ENCODE data around the gene TICAM2. TPM values are rescaled to one million over a fixed set of nuclear protein-coding genes. Genes with fewer than 3 reads are reported as not detected.
A peak's percentile ranks its signal among the peaks of the same experiment; 100 is the strongest.

TICAM2 gene
- total and polyA plus RNA-seq, 2 of the 8 experiments (the other 6 are each of a cell fraction or from before 2014, with no cell fraction given): 0.02 TPM; not detected in 1

DNA sequence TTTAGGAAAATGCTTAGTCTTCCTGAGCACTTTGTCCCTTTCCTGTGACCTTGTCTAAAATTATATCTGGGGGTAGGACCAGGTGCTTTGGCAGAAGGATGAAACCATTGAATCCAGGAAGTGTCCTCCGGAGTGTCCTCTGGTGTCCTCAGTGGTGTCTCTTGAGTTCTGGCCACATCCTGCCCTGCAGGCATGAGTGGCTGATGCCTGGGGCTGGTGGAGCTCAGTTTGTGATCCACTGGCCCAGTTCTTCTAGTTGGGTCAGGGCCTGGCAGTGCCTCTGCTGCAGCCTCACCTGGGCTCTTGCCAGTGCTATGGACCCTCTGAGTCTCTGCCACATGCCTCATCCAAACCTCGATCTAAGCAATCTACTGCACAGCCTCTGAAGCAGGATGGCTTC lies 38.0 kb upstream of the TICAM2 start:
- Histone ChIP-seq H2BK20ac (ENCODE audit: low read length) (no peak overlapping the region; the same call in 1 of the 2 replicates), H3K14ac (ENCODE audit: insufficient read length) (no peak overlapping the region), H3K23ac (ENCODE audit: insufficient read length) (no peak overlapping the region), H2BK120ac (replicated peaks; ENCODE audit: low read depth, low read length) (no peak overlapping the region), H3K4me2 (ENCODE audit: insufficient read depth in 1 of 2, low read depth in 2 of 2, low read length in 2 of 2) (no peak overlapping the region), H2BK15ac (ENCODE audit: low read length) (no peak overlapping the region), H3K27me3 (replicated peaks in 1 of 4; ENCODE audit: control insufficient read depth in 3 of 4, extremely low read depth in 1 of 4, insufficient read depth in 3 of 4, low read length in 3 of 4) (no peaks in the 10 kb centered on the region), H4K5ac (ENCODE audit: insufficient read length, low read depth, low read length) (no peak overlapping the region), H3K4me3 (ENCODE audit: extremely low read depth in 1 of 4, insufficient read depth in 2 of 4, low read depth in 3 of 4, low read length in 4 of 4) (no peak overlapping the region), H3K79me2 (ENCODE audit: control insufficient read depth in 1 of 2, insufficient read depth in 2 of 2, low read length in 2 of 2) (no peaks in the 10 kb centered on the region), H2BK12ac (ENCODE audit: low read depth, low read length) (no peak overlapping the region), H4K20me1 (replicated peaks in 1 of 2; ENCODE audit: control insufficient read depth in 1 of 2, insufficient read depth in 2 of 2, low read length in 2 of 2) (no peaks in the 10 kb centered on the region), H3K27ac (ENCODE audit: low read depth, low read length) (no peak overlapping the region), H2AK5ac (ENCODE audit: low read depth, low read length) (0 out of 2 replicates have a peak overlapping the region, but pooled peaks have one; percentile 14), H3K23me2 (ENCODE audit: low read depth, low read length) (no peaks in the 10 kb centered on the region; the same call in 1 of the 2 replicates), H3K79me1 (ENCODE audit: low read depth, low read length) (no peaks in the 10 kb centered on the region), H3K9me3 (ENCODE audit: insufficient read depth in 2 of 2, low read depth in 1 of 2, low read length in 1 of 2) (no peaks in the 10 kb centered on the region), H3K4ac (replicated peaks; ENCODE audit: insufficient read length, low read depth, low read length) (no peak overlapping the region), H3K18ac (ENCODE audit: extremely low read depth, low read length) (no peak overlapping the region), H2AFZ (ENCODE audit: low read length) (no peak overlapping the region), H3K36me3 (ENCODE audit: control insufficient read depth in 2 of 4, insufficient read depth in 4 of 4, low read length in 3 of 4) (no peaks in the 10 kb centered on the region), H3K4me1 (replicated peaks in 1 of 4; ENCODE audit: control insufficient read depth in 3 of 4, insufficient read depth in 4 of 4, low read length in 3 of 4) (peaks cover 0 to 13% (median 4%) of the 10 kb centered on the region in 4 experiments; a peak in 3 of 7 replicates), H4K91ac (replicated peaks; ENCODE audit: insufficient read length, low read length) (no peak overlapping the region), H4K8ac (ENCODE audit: extremely low read depth, insufficient read depth, low read length) (no peak overlapping the region), H3K56ac (replicated peaks; ENCODE audit: insufficient read length, low read depth, low read length) (no peak overlapping the region), H2BK5ac (ENCODE audit: low read depth, low read length) (no peak overlapping the region), H3K9ac (replicated peaks in 1 of 4; ENCODE audit: extremely low read depth in 1 of 4, low read depth in 3 of 4, low read length in 3 of 4) (no peak overlapping the region)
- CTCF ChIA-PET (ENCODE audit: partially characterized antibody): interaction anchor here (0.6 to 1.7 kb wide), 3 partner anchors 138 to 1123 kb away, joined by 3 to 4 read pairs (median 3); no protein-coding TSS in a partner anchor
- TF ChIP-seq RXRA (IDR thresholded peaks at IDR 0.05; ENCODE audit: insufficient read depth, low read depth, low read length) (no peak), JUN (IDR thresholded peaks at IDR 0.05; ENCODE audit: low read depth, low read length) (no peak), SP2 (IDR thresholded peaks at IDR 0.05; ENCODE audit: low read length) (no peak)
- DNase-seq (ENCODE audit: low read depth in 1 of 2, low spot score in 2 of 2) (no peak), FAIRE-seq (no peak)
- POLR2A ChIA-PET (ENCODE audit: partially characterized antibody): no interaction called here
- WGBS, 2 experiments (ENCODE audit: extremely low coverage in 1 of 2, insufficient coverage in 1 of 2, insufficient read length in 1 of 2, insufficient replicate concordance in 2 of 2, low coverage in 1 of 2, low lambda C conversion rate in 2 of 2, missing lambda C conversion rate in 1 of 2): 93% methylated on average over 2 of the region's 2 CpGs; no CpG with 5 or more reads in 1 of the 2 experiments

All from H1 (cell line).